Measurements from ENCODE around the gene NSG1. TPM values are rescaled to one million over a fixed set of nuclear protein-coding genes. Genes with fewer than 3 reads are reported as not detected.

NSG1 gene
- total RNA-seq, 1 donor from 2014 or later, result 28.3 TPM

Other genes with a start within 250 kb of the NSG1 start
- not detected for gene OTOP1, start 160.2 kb upstream of the NSG1 start, total RNA-seq
- gene TMEM128, start 138.9 kb upstream of the NSG1 start, total RNA-seq, result 26.8 TPM
- 14.6 TPM for gene LYAR, start 96.9 kb upstream of the NSG1 start, total RNA-seq
- gene ZBTB49, start 96.9 kb upstream of the NSG1 start, total RNA-seq, result 11.9 TPM
- gene STX18, start 154.9 kb downstream of the NSG1 start, total RNA-seq, result 34.6 TPM

Data from ureter (tissue), 1 donor.